Loucy (cell line): Measurements from ENCODE around the gene SCN3B.
A peak's percentile ranks its signal among the peaks of the same experiment; 100 is the strongest.

Experiments
- H2AFZ ChIP-seq: fragments of 200-600 bp; sonication (generic); 2 replicates; pipeline ENCODE4 v1.6.0; 2016; ENCODE audit warnings: antibody characterized with exemption, mild to moderate bottlenecking, low read length, moderate library complexity
- H3F3A ChIP-seq: fragments of 200-600 bp; 2 replicates; pipeline ENCODE4 v1.6.0; 2016; ENCODE audit warnings: antibody characterized with exemption, low read depth, mild to moderate bottlenecking
- H3K27me3 ChIP-seq: fragments of 200-600 bp; sonication (generic); 2 replicates; pipeline ENCODE4 v1.6.1; 2014; ENCODE audit warnings: low read length, mild to moderate bottlenecking; ENCODE audit not compliant: insufficient read depth, poor library complexity, severe bottlenecking
- H3K36me3 ChIP-seq: fragments of 200-600 bp; sonication (generic); 2 replicates; pipeline ENCODE4 v1.6.1; 2016; ENCODE audit warnings: low read length; ENCODE audit not compliant: insufficient read depth
- H3K4me1 ChIP-seq: fragments of 200-600 bp; sonication (generic); 2 replicates; pipeline ENCODE4 v1.5.1; 2014; ENCODE audit warnings: low read length, mild to moderate bottlenecking; ENCODE audit not compliant: insufficient read depth, poor library complexity, severe bottlenecking
- H3K4me2 ChIP-seq: fragments of 200-600 bp; sonication (generic); 2 replicates; pipeline ENCODE4 v1.6.0; 2014; ENCODE audit warnings: antibody characterized with exemption, low read length, low read depth, mild to moderate bottlenecking; ENCODE audit not compliant: poor library complexity, severe bottlenecking
- H3K4me3 ChIP-seq: fragments of 200-600 bp; sonication (generic); 2 replicates; pipeline ENCODE4 v1.5.1; 2014; ENCODE audit warnings: low read length, mild to moderate bottlenecking, mixed read lengths; ENCODE audit not compliant: poor library complexity, severe bottlenecking
- H3K79me2 ChIP-seq: fragments of 200-600 bp; sonication (generic); 2 replicates; pipeline ENCODE4 v1.6.1; 2014; ENCODE audit warnings: low read length; ENCODE audit not compliant: insufficient read depth
- H3K9ac ChIP-seq: fragments of 200-600 bp; sonication (generic); 2 replicates; pipeline ENCODE4 v1.6.0; 2014; ENCODE audit warnings: mild to moderate bottlenecking, low read depth, low read length, moderate library complexity; ENCODE audit not compliant: poor library complexity, severe bottlenecking
- H3K9me2 ChIP-seq: fragments of 200-600 bp; sonication (generic); replicated peaks from 2 replicates; pipeline ENCODE4 v1.6.1; 2016; ENCODE audit warnings: low read depth, low read length, mixed read lengths
- H3K9me3 ChIP-seq: fragments of 200-600 bp; sonication (generic); 2 replicates; pipeline ENCODE4 v1.6.1; 2014; ENCODE audit warnings: mild to moderate bottlenecking, antibody characterized with exemption, low read length, low read depth; ENCODE audit not compliant: insufficient read depth
- H4K20me1 ChIP-seq: fragments of 200-600 bp; sonication (generic); 2 replicates; pipeline ENCODE4 v1.6.0; 2014; ENCODE audit warnings: antibody characterized with exemption, low read length, mild to moderate bottlenecking; ENCODE audit not compliant: insufficient read depth, poor library complexity, severe bottlenecking
- CTCF ChIP-seq: fragments of 200-600 bp; sonication (generic); conservative IDR thresholded peaks from 2 replicates; pipeline ENCODE4 v1.5.1; 2014; ENCODE audit warnings: mild to moderate bottlenecking, antibody characterized with exemption, low read length
- EZH2phosphoT487 ChIP-seq: fragments of 200-600 bp; IDR thresholded peaks from 2 replicates; pipeline ENCODE4 v1.6.1; 2018; ENCODE audit warnings: antibody characterized with exemption, mild to moderate bottlenecking, moderate library complexity, borderline replicate concordance

The SCN3B gene

GRCh38 chr11:123641495-123641840 lies 13.0 kb downstream of the SCN3B start:
- H3K4me1 ChIP-seq = no peaks in the 10 kb centered on the region
- no peaks in the 10 kb centered on the region for H4K20me1 ChIP-seq
- H3K9me2 ChIP-seq = no peaks in the 10 kb centered on the region
- no peak overlapping the region for H2AFZ ChIP-seq
- no peaks in the 10 kb centered on the region for H3K9me3 ChIP-seq
- no peaks in the 10 kb centered on the region for H3K79me2 ChIP-seq
- no peaks in the 10 kb centered on the region for H3K27me3 ChIP-seq
- no peak overlapping the region for H3K4me3 ChIP-seq
- TF ChIP-seq EZH2phosphoT487 (no peak), CTCF (no peak)
- no peak overlapping the region for H3K9ac ChIP-seq
- H3K36me3 ChIP-seq = no peaks in the 10 kb centered on the region
- no peaks in the 10 kb centered on the region for H3F3A ChIP-seq
- H3K4me2 ChIP-seq = no peak overlapping the region

- no peak overlapping the region for H3K4me3 ChIP-seq
- no peaks in the 10 kb centered on the region for H3K9me3 ChIP-seq
- 0 out of 2 replicates have a peak overlapping the region, but pooled peaks have one; percentile 22 for H2AFZ ChIP-seq
- no peak overlapping the region for H3K9ac ChIP-seq
- H3K27me3 ChIP-seq = no peaks in the 10 kb centered on the region
- no peaks in the 10 kb centered on the region for H3F3A ChIP-seq
- H3K79me2 ChIP-seq = no peaks in the 10 kb centered on the region
- H3K4me2 ChIP-seq = no peak overlapping the region
- H3K36me3 ChIP-seq = no peaks in the 10 kb centered on the region
- TF ChIP-seq EZH2phosphoT487 (no peak), CTCF (peak; percentile 95)
- H3K9me2 ChIP-seq = no peaks in the 10 kb centered on the region
- no peaks in the 10 kb centered on the region for H4K20me1 ChIP-seq
- H3K4me1 ChIP-seq = no peaks in the 10 kb centered on the region
Observed at GRCh38 chr11:123640677-123641494, 13.5 kb downstream of the SCN3B start.

- Histone ChIP-seq H3K9me2 (no peaks in the 10 kb centered on the region), H3K79me2 (no peaks in the 10 kb centered on the region), H3K27me3 (no peaks in the 10 kb centered on the region), H2AFZ (no peak overlapping the region), H3K4me2 (no peak overlapping the region), H3K9ac (no peak overlapping the region), H3K36me3 (no peaks in the 10 kb centered on the region), H3F3A (no peaks in the 10 kb centered on the region), H3K4me3 (no peak overlapping the region), H3K4me1 (no peaks in the 10 kb centered on the region), H4K20me1 (no peaks in the 10 kb centered on the region), H3K9me3 (no peaks in the 10 kb centered on the region)
- TF ChIP-seq EZH2phosphoT487 (no peak), CTCF (no peak)
Observed at GRCh38 chr11:123640029-123640428, 14.4 kb downstream of the SCN3B start.
